ENCODE results near the gene CAMK1D.

DNA sequence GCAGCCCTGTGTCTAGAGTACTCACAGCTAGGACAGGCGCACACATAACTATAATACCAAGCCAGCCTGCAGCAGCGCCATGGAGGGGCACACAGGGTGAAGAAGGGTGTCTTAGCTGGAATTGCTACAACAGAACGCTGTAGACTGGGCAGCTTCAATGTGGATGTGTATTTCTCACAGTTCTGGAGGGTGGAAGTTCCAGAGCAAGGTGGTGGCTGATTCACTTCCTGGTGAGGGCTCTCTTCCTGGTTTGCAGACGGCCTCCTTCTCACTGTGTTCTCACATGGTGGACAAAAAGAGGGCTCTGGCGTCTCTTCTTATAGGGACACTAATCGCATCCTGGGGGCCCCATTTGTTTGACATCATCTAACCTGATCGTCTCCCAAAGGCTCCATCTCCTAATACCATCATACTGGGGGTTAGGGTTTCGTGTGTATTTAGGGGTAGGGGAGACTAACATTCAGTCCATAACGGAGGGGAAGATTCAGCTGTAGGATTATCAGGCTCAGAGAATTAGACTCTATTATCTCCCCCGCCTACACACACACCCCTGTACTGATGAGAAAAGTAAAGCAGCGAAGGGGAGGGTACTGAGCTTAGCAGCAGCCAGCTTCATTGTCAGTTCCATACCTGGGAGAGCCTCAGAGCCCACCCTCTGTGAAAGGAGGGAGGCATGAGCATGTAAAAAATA lies 363.1 kb downstream of the CAMK1D start:
- TF ChIP-seq, protein P1, sequence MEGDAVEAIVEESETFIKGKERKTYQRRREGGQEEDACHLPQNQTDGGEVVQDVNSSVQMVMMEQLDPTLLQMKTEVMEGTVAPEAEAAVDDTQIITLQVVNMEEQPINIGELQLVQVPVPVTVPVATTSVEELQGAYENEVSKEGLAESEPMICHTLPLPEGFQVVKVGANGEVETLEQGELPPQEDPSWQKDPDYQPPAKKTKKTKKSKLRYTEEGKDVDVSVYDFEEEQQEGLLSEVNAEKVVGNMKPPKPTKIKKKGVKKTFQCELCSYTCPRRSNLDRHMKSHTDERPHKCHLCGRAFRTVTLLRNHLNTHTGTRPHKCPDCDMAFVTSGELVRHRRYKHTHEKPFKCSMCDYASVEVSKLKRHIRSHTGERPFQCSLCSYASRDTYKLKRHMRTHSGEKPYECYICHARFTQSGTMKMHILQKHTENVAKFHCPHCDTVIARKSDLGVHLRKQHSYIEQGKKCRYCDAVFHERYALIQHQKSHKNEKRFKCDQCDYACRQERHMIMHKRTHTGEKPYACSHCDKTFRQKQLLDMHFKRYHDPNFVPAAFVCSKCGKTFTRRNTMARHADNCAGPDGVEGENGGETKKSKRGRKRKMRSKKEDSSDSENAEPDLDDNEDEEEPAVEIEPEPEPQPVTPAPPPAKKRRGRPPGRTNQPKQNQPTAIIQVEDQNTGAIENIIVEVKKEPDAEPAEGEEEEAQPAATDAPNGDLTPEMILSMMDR (IDR thresholded peaks at IDR 0.05; ENCODE audit: low read length): no peak
- TF ChIP-seq EZH2 (IDR thresholded peaks at IDR 0.05; ENCODE audit: borderline replicate concordance, low read length): no peak
